SK-N-SH (cell line): ENCODE results near the gene FTCD. TPM values are rescaled to one million over a fixed set of nuclear protein-coding genes. Genes with fewer than 3 reads are reported as not detected.

Experiments
- CTCF ChIA-PET: fragments of 300-600, 350-600 bp; formaldehyde crosslinking; extraction: SDS; loops from one replicate; lab custom pipeline; 2021; lab: Yijun Ruan, JAX
- POLR2A ChIA-PET: fragments of 350-600 bp; sonication (Branson Sonifier 250); formaldehyde crosslinking; extraction: SDS; loops from one replicate; lab custom pipeline; 2020; ENCODE audit warnings: antibody characterized with exemption, inconsistent platforms; lab: Yijun Ruan, JAX
- DNase-seq: peaks from one replicate; pipeline ENCODE4 v3.0.0; 2012
- H2AFZ ChIP-seq: fragments of 200-600 bp; sonication (generic); 2 replicates; pipeline ENCODE4 v1.8.1; 2016; ENCODE audit warnings: antibody characterized with exemption, mild to moderate bottlenecking, low read depth
- H3F3A ChIP-seq: fragments of 200-600 bp; sonication (generic); replicated peaks from 2 replicates; pipeline ENCODE3; 2016; ENCODE audit warnings: antibody characterized with exemption, mild to moderate bottlenecking; ENCODE audit not compliant: insufficient read depth
- H3K27ac ChIP-seq, 2 experiments: fragments of 200-500 bp in 1 of 2; fragments of 200-600 bp in 1 of 2; sonication (Bioruptor generic) in 1 of 2; sonication (generic), shearing (Covaris generic) in 1 of 2; 2 replicates each; pipeline versions ENCODE4 v1.5.1 to v1.6.1; 2014 to 2016; ENCODE audit warnings: low read depth in 2 of 2, inconsistent platforms in 1 of 2, low read length in 1 of 2, mild to moderate bottlenecking in 1 of 2, mixed read lengths in 1 of 2
- H3K27me3 ChIP-seq: fragments of 200-600 bp; sonication (generic), shearing (Covaris generic); 2 replicates; pipeline ENCODE4 v1.6.1; 2016; ENCODE audit warnings: mixed run types; ENCODE audit not compliant: insufficient read depth
- H3K36me3 ChIP-seq, 2 experiments: fragments of 200-500 bp in 1 of 2; fragments of 200-600 bp in 1 of 2; sonication (Bioruptor generic) in 1 of 2; sonication (generic) in 1 of 2; replicated peaks in 1 of 2; 2 replicates each; pipeline versions ENCODE3 to v1.5.1; 2014 to 2016; ENCODE audit warnings: low read length in 1 of 2, mild to moderate bottlenecking in 1 of 2; ENCODE audit not compliant: insufficient read depth in 2 of 2, control insufficient read depth in 1 of 2
- H3K4me1 ChIP-seq, 2 experiments: fragments of 200-500 bp in 1 of 2; fragments of 200-600 bp in 1 of 2; sonication (Bioruptor generic) in 1 of 2; sonication (generic), shearing (Covaris generic) in 1 of 2; 2 replicates each; pipeline versions ENCODE4 v1.5.1 to v1.6.1; 2014 to 2016; ENCODE audit warnings: low read depth in 1 of 2, low read length in 1 of 2, mixed run types in 1 of 2; ENCODE audit not compliant: insufficient read depth in 2 of 2, control insufficient read depth in 1 of 2
- H3K4me2 ChIP-seq: fragments of 200-600 bp; sonication (generic), shearing (Covaris generic); 2 replicates; pipeline ENCODE4 v1.6.1; 2017; ENCODE audit warnings: mixed run types
- H3K4me3 ChIP-seq, 2 experiments: fragments of 200-500 bp in 1 of 2; fragments of 200-600 bp in 1 of 2; sonication (Bioruptor generic) in 1 of 2; sonication (generic), shearing (Covaris generic) in 1 of 2; 2 replicates each; pipeline versions ENCODE4 v1.5.1 to v1.8.1; 2014 to 2016; ENCODE audit warnings: low read depth in 2 of 2, inconsistent platforms in 1 of 2, low read length in 1 of 2, mild to moderate bottlenecking in 1 of 2, mixed read lengths in 1 of 2, moderate library complexity in 1 of 2
- H3K79me2 ChIP-seq: fragments of 200-600 bp; sonication (generic); 2 replicates; pipeline ENCODE4 v1.8.1; 2017; ENCODE audit warnings: mild to moderate bottlenecking; ENCODE audit not compliant: insufficient read depth
- H3K9ac ChIP-seq: fragments of 200-600 bp; sonication (generic); 2 replicates; pipeline ENCODE4 v1.6.1; 2017; ENCODE audit warnings: mixed run types
- H3K9me2 ChIP-seq: fragments of 200-600 bp; sonication (generic); 2 replicates; pipeline ENCODE4 v1.6.1; 2017; ENCODE audit warnings: mixed run types
- H3K9me3 ChIP-seq: fragments of 200-600 bp; sonication (generic); 2 replicates; pipeline ENCODE4 v1.6.1; 2017; ENCODE audit warnings: mixed run types, mild to moderate bottlenecking, moderate library complexity
- H4K20me1 ChIP-seq: fragments of 200-600 bp; sonication (generic); 2 replicates; pipeline ENCODE4 v1.6.1; 2017; ENCODE audit warnings: mild to moderate bottlenecking, mixed run types; ENCODE audit not compliant: insufficient read depth
- CHD2 ChIP-seq: fragments of 150-350 bp; IDR thresholded peaks from 2 replicates; pipeline ENCODE4 v1.6.1; 2018; ENCODE audit warnings: low read length; ENCODE audit not compliant: partially characterized antibody
- CTCF ChIP-seq: fragments of 200-600 bp; sonication (generic); IDR thresholded peaks from 2 replicates; pipeline ENCODE4 v1.6.1; 2017; ENCODE audit warnings: antibody characterized with exemption, mild to moderate bottlenecking, moderate library complexity
- ELF1 ChIP-seq: IDR thresholded peaks from 2 replicates; pipeline ENCODE4 v1.4.0; 2012
- EP300 ChIP-seq, 2 experiments: IDR thresholded peaks; 2 replicates each; pipeline versions ENCODE4 v1.4.0 to v1.6.1; 2012; ENCODE audit warnings: borderline replicate concordance in 1 of 2, low read depth in 1 of 2, low read length in 1 of 2
- FOSL2 ChIP-seq: IDR thresholded peaks from 2 replicates; pipeline ENCODE4 v1.4.0; 2012; ENCODE audit warnings: low read depth, mild to moderate bottlenecking, moderate library complexity, borderline replicate concordance
- FOXJ3 ChIP-seq: sonication (generic); formaldehyde crosslinking; IDR thresholded peaks from 2 replicates; pipeline ENCODE4 v1.5.1; 2020; ENCODE audit warnings: mild to moderate bottlenecking, missing genetic modification reagents
- GABPA ChIP-seq: IDR thresholded peaks from 2 replicates; pipeline ENCODE4 v1.4.0; 2012; ENCODE audit warnings: low read depth, mild to moderate bottlenecking
- GATA2 ChIP-seq: sonication (generic); formaldehyde crosslinking; IDR thresholded peaks from 2 replicates; pipeline ENCODE4 v1.5.0; 2020; ENCODE audit warnings: mild to moderate bottlenecking, missing genetic modification reagents
- MAX ChIP-seq: IDR thresholded peaks from 2 replicates; pipeline ENCODE4 v1.4.0; 2012; ENCODE audit warnings: low read depth
- MXI1 ChIP-seq: IDR thresholded peaks from 2 replicates; pipeline ENCODE4 v1.6.1; 2012; ENCODE audit warnings: mild to moderate bottlenecking, low read depth, low read length, improper control_type of control experiment
- NFIC ChIP-seq: IDR thresholded peaks from 2 replicates; pipeline ENCODE4 v1.4.0; 2012; ENCODE audit warnings: borderline replicate concordance
- NRF1 ChIP-seq: IDR thresholded peaks from 2 replicates; pipeline ENCODE4 v1.6.1; 2012; ENCODE audit warnings: low read depth, mild to moderate bottlenecking, low read length
- RXRA ChIP-seq: IDR thresholded peaks from 2 replicates; pipeline ENCODE4 v1.4.0; 2012; ENCODE audit warnings: low read depth, mild to moderate bottlenecking, borderline replicate concordance
- TAF1 ChIP-seq: IDR thresholded peaks from 2 replicates; pipeline ENCODE4 v1.6.1; 2012; ENCODE audit warnings: low read depth, mild to moderate bottlenecking, low read length, moderate library complexity, borderline replicate concordance
- TCF12 ChIP-seq: IDR thresholded peaks from 2 replicates; pipeline ENCODE4 v1.4.0; 2012
- USF1 ChIP-seq: IDR thresholded peaks from 2 replicates; pipeline ENCODE4 v1.4.0; 2012; ENCODE audit warnings: low read depth, borderline replicate concordance
- WGBS: methylation state at CpG from one replicate; pipeline ENCODE4 v1.1.6; 2017; ENCODE audit warnings: low lambda C conversion rate; 5-methylcytosine and 5-hydroxymethylcytosine counted together
- polyA plus RNA-seq, 3 experiments: library from polyadenylated mRNA; depleted of rRNA; stranded (reverse); fragments of >200 nt; gene quantifications; 2 replicates each; pipeline ENCODE4 v1.2.3, GENCODE V29; 2012
- TF ChIP-seq, protein P1 (sequence below): IDR thresholded peaks from 2 replicates; pipeline ENCODE4 v1.4.0; 2012; ENCODE audit warnings: low read depth, borderline replicate concordance
- TF ChIP-seq, protein P2 (sequence below): fragments of 150-350 bp; IDR thresholded peaks from 2 replicates; pipeline ENCODE4 v1.6.1; 2017; ENCODE audit warnings: antibody characterized with exemption, low read length, low read depth, borderline replicate concordance

The FTCD gene
- polyA plus RNA-seq, 1 of the 3 experiments (the other 2 are of a cell fraction), result 0.33 TPM

DNA sequence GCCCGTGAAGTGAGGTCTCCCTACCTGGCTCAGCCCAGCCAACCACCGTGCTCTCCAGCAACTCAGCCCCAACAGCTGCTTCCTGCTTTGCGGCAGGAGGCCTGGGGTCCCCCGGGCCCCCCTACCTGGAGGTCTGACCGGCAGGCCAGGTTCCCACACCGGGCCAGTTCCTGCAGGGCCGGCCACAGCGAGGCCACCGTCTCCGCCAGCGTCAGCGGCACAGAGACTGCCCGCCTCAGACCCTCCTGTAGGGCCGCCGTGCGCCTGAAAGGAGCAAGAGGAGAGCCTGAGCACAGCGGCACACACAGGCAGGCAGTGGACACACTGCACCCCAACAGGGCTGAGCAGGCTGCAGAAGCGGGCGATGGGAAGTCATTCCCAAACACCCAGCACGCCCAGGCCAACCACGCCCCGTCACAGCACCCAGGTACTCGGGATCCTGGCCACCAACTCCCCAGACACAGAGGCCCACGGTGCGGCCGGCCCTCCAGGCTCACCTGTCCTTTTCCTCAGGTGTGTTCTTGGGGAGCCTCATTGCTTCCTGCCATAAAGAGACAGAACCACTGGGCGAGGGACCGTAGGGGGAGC lies 16.9 kb downstream of the FTCD start:
- DNase-seq, result no peak
- no peaks in the 10 kb centered on the region for H3K27me3 ChIP-seq
- no peak overlapping the region for H3K4me3 ChIP-seq
- no peak overlapping the region for H3K27ac ChIP-seq
- H3K4me1 ChIP-seq, result no peaks in the 10 kb centered on the region
- ChIA-PET CTCF (interaction anchor here (1.1 kb wide), 1 partner anchor 17 kb away, joined by 3 read pairs; the partner anchor contains the start of gene FTCD), POLR2A (no interaction called here)
- WGBS, result 83% methylated on average over 19 of the region's 28 CpGs
- no peaks in the 10 kb centered on the region for H3K9me2 ChIP-seq
- H3K4me2 ChIP-seq, result no peak overlapping the region
- H3K36me3 ChIP-seq, result no peaks in the 10 kb centered on the region
- H4K20me1 ChIP-seq, result no peaks in the 10 kb centered on the region
- H3F3A ChIP-seq, result no peaks in the 10 kb centered on the region
- H2AFZ ChIP-seq, result no peak overlapping the region
- H3K79me2 ChIP-seq, result no peaks in the 10 kb centered on the region
- no peak overlapping the region for H3K9ac ChIP-seq
- TF ChIP-seq TAF1 (no peak), RXRA (no peak), EP300 (IDR thresholded peaks at IDR 0.05; ENCODE audit: borderline replicate concordance in 1 of 2, low read depth in 1 of 2, low read length in 1 of 2) (no peak), NRF1 (no peak), MAX (no peak), CHD2 (no peak), USF1 (no peak), FOSL2 (no peak), CTCF (no peak), MXI1 (no peak), GABPA (no peak)
- TF ChIP-seq, protein P1, sequence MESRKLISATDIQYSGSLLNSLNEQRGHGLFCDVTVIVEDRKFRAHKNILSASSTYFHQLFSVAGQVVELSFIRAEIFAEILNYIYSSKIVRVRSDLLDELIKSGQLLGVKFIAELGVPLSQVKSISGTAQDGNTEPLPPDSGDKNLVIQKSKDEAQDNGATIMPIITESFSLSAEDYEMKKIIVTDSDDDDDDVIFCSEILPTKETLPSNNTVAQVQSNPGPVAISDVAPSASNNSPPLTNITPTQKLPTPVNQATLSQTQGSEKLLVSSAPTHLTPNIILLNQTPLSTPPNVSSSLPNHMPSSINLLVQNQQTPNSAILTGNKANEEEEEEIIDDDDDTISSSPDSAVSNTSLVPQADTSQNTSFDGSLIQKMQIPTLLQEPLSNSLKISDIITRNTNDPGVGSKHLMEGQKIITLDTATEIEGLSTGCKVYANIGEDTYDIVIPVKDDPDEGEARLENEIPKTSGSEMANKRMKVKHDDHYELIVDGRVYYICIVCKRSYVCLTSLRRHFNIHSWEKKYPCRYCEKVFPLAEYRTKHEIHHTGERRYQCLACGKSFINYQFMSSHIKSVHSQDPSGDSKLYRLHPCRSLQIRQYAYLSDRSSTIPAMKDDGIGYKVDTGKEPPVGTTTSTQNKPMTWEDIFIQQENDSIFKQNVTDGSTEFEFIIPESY, result no peak
- no peaks in the 10 kb centered on the region for H3K9me3 ChIP-seq

GRCh38 chr21:46137908-46138307 lies 17.5 kb downstream of the FTCD start:
- no peak overlapping the region for H2AFZ ChIP-seq
- no peak for DNase-seq
- TF ChIP-seq NFIC (no peak), ELF1 (no peak), EP300 (IDR thresholded peaks at IDR 0.05; ENCODE audit: borderline replicate concordance in 1 of 2, low read depth in 1 of 2, low read length in 1 of 2) (no peak), FOXJ3 (CRISPR knock-in tag) (no peak), GATA2 (CRISPR knock-in tag) (no peak), TCF12 (no peak)
- TF ChIP-seq, protein P2, sequence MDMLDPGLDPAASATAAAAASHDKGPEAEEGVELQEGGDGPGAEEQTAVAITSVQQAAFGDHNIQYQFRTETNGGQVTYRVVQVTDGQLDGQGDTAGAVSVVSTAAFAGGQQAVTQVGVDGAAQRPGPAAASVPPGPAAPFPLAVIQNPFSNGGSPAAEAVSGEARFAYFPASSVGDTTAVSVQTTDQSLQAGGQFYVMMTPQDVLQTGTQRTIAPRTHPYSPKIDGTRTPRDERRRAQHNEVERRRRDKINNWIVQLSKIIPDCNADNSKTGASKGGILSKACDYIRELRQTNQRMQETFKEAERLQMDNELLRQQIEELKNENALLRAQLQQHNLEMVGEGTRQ, result no peak
- no peak overlapping the region for H3K4me2 ChIP-seq
- H3K9me3 ChIP-seq, result no peaks in the 10 kb centered on the region
- 73% methylated on average over 5 of the region's 7 CpGs for WGBS
- H3K27ac ChIP-seq, result no peak overlapping the region
- H3K27me3 ChIP-seq, result no peaks in the 10 kb centered on the region
- H3K36me3 ChIP-seq, result no peaks in the 10 kb centered on the region
- no peak overlapping the region for H3K4me3 ChIP-seq
- ChIA-PET CTCF (no interaction called here), POLR2A (no interaction called here)
- no peaks in the 10 kb centered on the region for H3K9me2 ChIP-seq
- no peaks in the 10 kb centered on the region for H4K20me1 ChIP-seq
- H3K4me1 ChIP-seq, result no peaks in the 10 kb centered on the region
- H3K9ac ChIP-seq, result no peak overlapping the region
- H3K79me2 ChIP-seq, result no peaks in the 10 kb centered on the region
- no peaks in the 10 kb centered on the region for H3F3A ChIP-seq
